Smooth muscle cell (in vitro differentiated cells): ENCODE data around the gene SNTG2. TPM values are rescaled to one million over a fixed set of nuclear protein-coding genes. Genes with fewer than 3 reads are reported as not detected.

Experiments
- DNase-seq: peaks from one replicate; lab custom pipeline; 2025; ENCODE audit not compliant: unreplicated experiment; lab: John Stamatoyannopoulos, UW
- H2AFZ ChIP-seq: fragments of 200-600 bp; sonication (generic); 2 replicates; pipeline ENCODE4 v1.6.0; 2016; ENCODE audit warnings: antibody characterized with exemption, low read depth, mild to moderate bottlenecking
- H3F3A ChIP-seq: fragments of 200-600 bp; sonication (generic); 2 replicates; pipeline ENCODE4 v1.6.0; 2017; ENCODE audit warnings: antibody characterized with exemption, low read depth
- H3K27ac ChIP-seq: fragments of 200-600 bp; sonication (generic); 2 replicates; pipeline ENCODE4 v1.5.1; 2016; ENCODE audit warnings: low read depth, mild to moderate bottlenecking
- H3K27me3 ChIP-seq: fragments of 200-600 bp; sonication (generic); 2 replicates; pipeline ENCODE4 v1.6.1; 2016; ENCODE audit warnings: low read depth, mild to moderate bottlenecking
- H3K36me3 ChIP-seq: fragments of 200-600 bp; sonication (generic); 2 replicates; pipeline ENCODE4 v1.5.1; 2016; ENCODE audit warnings: low read depth
- H3K4me1 ChIP-seq: fragments of 200-600 bp; sonication (generic); 2 replicates; pipeline ENCODE4 v1.5.1; 2016; ENCODE audit warnings: low read depth
- H3K4me2 ChIP-seq: fragments of 200-600 bp; sonication (generic); 2 replicates; pipeline ENCODE4 v1.6.0; 2016; ENCODE audit warnings: mild to moderate bottlenecking
- H3K4me3 ChIP-seq: fragments of 200-600 bp; sonication (generic); 2 replicates; pipeline ENCODE4 v1.5.1; 2016; ENCODE audit warnings: mild to moderate bottlenecking
- H3K79me2 ChIP-seq: fragments of 200-600 bp; sonication (generic); 2 replicates; pipeline ENCODE4 v1.6.0; 2016; ENCODE audit warnings: low read depth, mild to moderate bottlenecking
- H3K9ac ChIP-seq: fragments of 200-600 bp; sonication (generic); 2 replicates; pipeline ENCODE4 v1.6.0; 2016; ENCODE audit warnings: low read depth
- H3K9me3 ChIP-seq: fragments of 200-600 bp; sonication (generic); replicated peaks from 2 replicates; pipeline ENCODE4 v1.5.1; 2016; ENCODE audit warnings: low read depth
- H4K20me1 ChIP-seq: fragments of 200-600 bp; sonication (generic); 2 replicates; pipeline ENCODE4 v1.6.0; 2016; ENCODE audit warnings: low read depth
- WGBS: methylation state at CpG from one replicate; pipeline ENCODE4 v1.1.7; 2016; ENCODE audit warnings: low lambda C conversion rate; 5-methylcytosine and 5-hydroxymethylcytosine counted together
- polyA plus RNA-seq: library from polyadenylated mRNA; unstranded; fragments of >200 nt; fragmentation: Nextera tagmentation; extraction: Ambion mirVana; gene quantifications from 2 replicates; pipeline ENCODE4 v1.2.1, GENCODE V29; 2016
- total RNA-seq: library from RNA; depleted of rRNA; stranded (reverse); fragments of >200 nt; gene quantifications from 2 replicates; pipeline ENCODE4 v1.2.3, GENCODE V29; 2014
- TF ChIP-seq, protein P1 (sequence below): fragments of 200-600 bp; sonication (generic); IDR thresholded peaks from 2 replicates; pipeline ENCODE4 v1.5.1; 2017; ENCODE audit warnings: borderline replicate concordance, mild to moderate bottlenecking, antibody characterized with exemption; ENCODE audit not compliant: insufficient read depth, poor library complexity, severe bottlenecking

SNTG2 gene
- total and polyA plus RNA-seq, 2 experiments from 2014 or later, result 0.56 TPM; not detected in 1

DNA sequence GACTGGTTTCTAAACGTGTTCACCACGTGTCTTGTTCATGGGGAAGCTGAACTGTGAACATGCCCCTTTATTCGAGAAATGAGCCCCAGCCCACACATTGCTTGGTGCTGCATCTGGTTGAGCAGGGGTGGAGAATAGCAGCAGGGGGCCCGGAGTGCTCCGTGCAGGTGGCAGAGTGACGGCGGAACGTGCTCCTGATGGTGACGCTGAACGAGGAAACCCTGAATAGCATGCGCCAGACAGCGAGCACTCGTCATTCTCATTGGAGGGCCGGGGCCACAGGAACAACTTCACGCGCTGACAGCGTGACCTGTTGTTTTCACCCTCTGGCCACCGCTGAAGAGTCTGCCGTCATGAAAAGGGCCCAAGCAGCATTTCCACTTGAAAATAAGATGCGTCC, 336.8 kb downstream of the SNTG2 start:
- TF ChIP-seq, protein P1, sequence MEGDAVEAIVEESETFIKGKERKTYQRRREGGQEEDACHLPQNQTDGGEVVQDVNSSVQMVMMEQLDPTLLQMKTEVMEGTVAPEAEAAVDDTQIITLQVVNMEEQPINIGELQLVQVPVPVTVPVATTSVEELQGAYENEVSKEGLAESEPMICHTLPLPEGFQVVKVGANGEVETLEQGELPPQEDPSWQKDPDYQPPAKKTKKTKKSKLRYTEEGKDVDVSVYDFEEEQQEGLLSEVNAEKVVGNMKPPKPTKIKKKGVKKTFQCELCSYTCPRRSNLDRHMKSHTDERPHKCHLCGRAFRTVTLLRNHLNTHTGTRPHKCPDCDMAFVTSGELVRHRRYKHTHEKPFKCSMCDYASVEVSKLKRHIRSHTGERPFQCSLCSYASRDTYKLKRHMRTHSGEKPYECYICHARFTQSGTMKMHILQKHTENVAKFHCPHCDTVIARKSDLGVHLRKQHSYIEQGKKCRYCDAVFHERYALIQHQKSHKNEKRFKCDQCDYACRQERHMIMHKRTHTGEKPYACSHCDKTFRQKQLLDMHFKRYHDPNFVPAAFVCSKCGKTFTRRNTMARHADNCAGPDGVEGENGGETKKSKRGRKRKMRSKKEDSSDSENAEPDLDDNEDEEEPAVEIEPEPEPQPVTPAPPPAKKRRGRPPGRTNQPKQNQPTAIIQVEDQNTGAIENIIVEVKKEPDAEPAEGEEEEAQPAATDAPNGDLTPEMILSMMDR, result no peak
- H3K36me3 ChIP-seq, result no peaks in the 10 kb centered on the region
- no peak overlapping the region for H3K9ac ChIP-seq
- H3K4me1 ChIP-seq, result no peaks in the 10 kb centered on the region
- no peaks in the 10 kb centered on the region for H3K79me2 ChIP-seq
- no peak overlapping the region for H2AFZ ChIP-seq
- no peak overlapping the region for H3K4me2 ChIP-seq
- no peaks in the 10 kb centered on the region for H3F3A ChIP-seq
- H3K27me3 ChIP-seq, result no peaks in the 10 kb centered on the region
- 89% methylated on average over 20 of the region's 20 CpGs for WGBS
- no peak overlapping the region for H3K27ac ChIP-seq
- DNase-seq, result no peak
- no peaks in the 10 kb centered on the region for H4K20me1 ChIP-seq
- no peak overlapping the region for H3K4me3 ChIP-seq
- H3K9me3 ChIP-seq, result no peaks in the 10 kb centered on the region

DNA sequence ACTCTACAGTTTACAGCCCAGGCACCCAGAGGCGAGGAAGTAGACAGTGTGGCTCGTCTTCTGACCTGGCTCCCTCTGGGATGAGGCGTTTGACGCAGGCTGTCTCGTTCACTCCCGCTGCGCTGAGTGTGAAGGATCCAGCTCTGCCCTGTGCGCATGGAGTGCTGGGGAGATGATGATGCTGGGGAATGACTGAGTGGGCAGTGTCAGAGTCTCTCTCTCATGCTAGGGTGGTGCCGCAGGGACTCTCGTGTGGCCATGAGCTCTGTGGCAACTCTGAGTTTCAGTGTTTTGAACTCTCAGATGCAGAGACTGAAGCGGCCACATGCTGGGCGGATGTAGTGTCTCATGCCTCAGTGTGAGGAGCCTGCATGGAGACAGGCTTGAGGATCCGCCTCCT, 344.3 kb downstream of the SNTG2 start:
- Histone ChIP-seq H4K20me1 (no peaks in the 10 kb centered on the region), H3K27me3 (no peaks in the 10 kb centered on the region), H3K9me3 (no peaks in the 10 kb centered on the region), H3K4me2 (no peak overlapping the region), H3K4me1 (no peaks in the 10 kb centered on the region), H3K36me3 (no peaks in the 10 kb centered on the region), H3K79me2 (no peaks in the 10 kb centered on the region), H2AFZ (no peak overlapping the region), H3F3A (no peaks in the 10 kb centered on the region), H3K4me3 (no peak overlapping the region), H3K9ac (no peak overlapping the region), H3K27ac (no peak overlapping the region)
- no peak for DNase-seq
- TF ChIP-seq, protein P1, result no peak
- WGBS, result 92% methylated on average over 13 of the region's 13 CpGs

DNA sequence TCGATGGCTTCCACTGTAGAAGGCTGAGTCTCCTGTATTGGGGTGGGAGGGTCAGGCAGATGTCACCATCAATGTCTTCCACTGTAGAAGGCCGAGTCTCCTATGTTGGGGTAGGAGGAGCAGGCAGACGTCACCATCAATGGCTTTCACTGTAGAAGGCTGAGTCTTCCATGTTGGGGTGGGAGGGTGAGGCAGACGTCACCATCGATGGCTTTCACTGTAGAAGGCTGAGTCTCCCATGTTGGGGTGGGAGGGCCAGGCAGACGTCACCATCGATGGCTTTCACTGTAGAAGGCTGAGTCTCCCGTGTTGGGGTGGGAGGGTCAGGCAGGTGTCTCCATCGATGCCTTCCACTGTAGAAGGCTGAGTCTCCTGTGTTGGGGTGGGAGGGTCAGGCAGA, 345.1 kb downstream of the SNTG2 start:
- Histone ChIP-seq H3K9me3 (no peaks in the 10 kb centered on the region), H3K79me2 (no peaks in the 10 kb centered on the region), H3K9ac (no peak overlapping the region), H3K27me3 (no peaks in the 10 kb centered on the region), H3K4me1 (no peaks in the 10 kb centered on the region), H3K27ac (no peak overlapping the region), H3F3A (no peaks in the 10 kb centered on the region), H3K36me3 (no peaks in the 10 kb centered on the region), H3K4me3 (no peak overlapping the region), H3K4me2 (no peak overlapping the region), H4K20me1 (no peaks in the 10 kb centered on the region), H2AFZ (no peak overlapping the region)
- DNase-seq, result no peak
- TF ChIP-seq, protein P1, result no peak
- WGBS, result 96% methylated on average over 9 of the region's 9 CpGs

DNA sequence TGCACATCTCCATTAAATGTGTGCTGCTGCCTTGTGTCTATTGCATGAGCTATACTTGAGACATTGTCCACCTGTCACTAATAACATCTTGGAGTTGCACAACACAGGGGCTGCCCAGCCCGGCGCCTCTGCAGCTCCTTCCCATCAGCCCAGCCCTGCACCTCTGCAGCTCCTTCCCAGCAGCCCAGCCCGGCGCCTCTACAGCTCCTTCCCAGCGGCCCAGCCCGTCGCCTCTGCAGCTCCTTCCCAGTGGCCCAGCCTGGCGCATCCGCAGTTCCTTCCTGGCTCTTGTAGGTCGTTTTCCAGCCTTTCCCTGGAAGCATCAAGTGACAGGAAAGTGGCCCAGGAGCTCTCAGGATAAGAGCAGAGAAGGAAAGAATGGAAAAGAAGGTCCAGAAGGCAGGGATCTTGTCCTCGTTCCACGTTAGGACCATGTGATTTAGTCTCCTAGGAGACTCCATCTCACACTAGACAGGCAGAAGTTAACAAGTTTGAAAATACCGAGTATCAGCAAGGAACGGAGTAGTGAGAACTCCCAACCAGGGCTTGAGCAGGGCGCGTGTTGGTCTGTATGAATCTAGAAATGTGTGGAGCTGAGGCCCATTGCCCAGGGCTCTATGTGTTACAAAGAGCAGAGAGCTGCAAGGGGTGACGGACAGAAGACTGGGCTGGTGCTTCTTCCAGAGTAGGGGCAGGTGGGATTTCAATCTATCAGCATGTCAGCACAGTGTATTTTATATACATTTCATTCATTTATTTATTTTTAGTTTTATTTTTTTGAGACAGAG, 346.9 kb downstream of the SNTG2 start:
- 90% methylated on average over 17 of the region's 17 CpGs for WGBS
- no peaks in the 10 kb centered on the region for H3K27me3 ChIP-seq
- H3K4me1 ChIP-seq, result no peaks in the 10 kb centered on the region
- H3K36me3 ChIP-seq, result no peaks in the 10 kb centered on the region
- H3K4me3 ChIP-seq, result no peak overlapping the region
- no peaks in the 10 kb centered on the region for H3K9me3 ChIP-seq
- no peak overlapping the region for H3K27ac ChIP-seq
- no peaks in the 10 kb centered on the region for H3K79me2 ChIP-seq
- H3F3A ChIP-seq, result no peaks in the 10 kb centered on the region
- no peaks in the 10 kb centered on the region for H4K20me1 ChIP-seq
- H2AFZ ChIP-seq, result no peak overlapping the region
- TF ChIP-seq, protein P1, result no peak
- no peak overlapping the region for H3K4me2 ChIP-seq
- DNase-seq, result no peak
- no peak overlapping the region for H3K9ac ChIP-seq
